ENCODE data around the gene PDZD4. TPM values are rescaled to one million over a fixed set of nuclear protein-coding genes. Genes with fewer than 3 reads are reported as not detected.

PDZD4 gene
- total and polyA plus RNA-seq, 9 of the 15 experiments (the other 6 are each of a cell fraction or from before 2014, with no cell fraction given) = 0.05 to 0.38 (median 0.07) TPM; not detected in 5

DNA sequence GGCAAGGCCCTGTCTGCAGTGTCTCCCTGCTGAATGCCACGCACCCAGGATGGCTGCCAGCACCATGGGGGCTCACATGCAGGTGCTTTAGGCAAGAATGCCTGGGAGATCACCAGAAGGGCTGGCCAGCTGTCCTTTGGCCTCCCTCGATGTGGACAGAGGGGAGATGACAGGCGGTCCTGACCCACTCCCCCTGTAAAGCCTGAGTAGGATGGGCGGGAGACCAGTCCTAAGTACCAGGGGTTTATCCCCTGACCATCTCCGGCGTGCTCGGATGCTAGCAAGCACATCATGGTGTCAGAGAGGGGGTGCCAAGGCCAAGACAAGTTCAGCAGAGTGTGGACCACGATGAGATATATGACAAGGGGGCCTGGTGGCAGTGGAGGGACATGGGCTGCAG is 5.3 kb downstream of the PDZD4 start:
- POLR2A ChIA-PET = interaction anchor here (0.6 kb wide), 1 partner anchor 148 kb away, joined by 3 read pairs; the partner anchor contains the start of gene TMEM187
- Histone ChIP-seq H3K4me3 (no peak overlapping the region), H3K9me1 (ENCODE audit: control insufficient read depth, insufficient read depth, low read length) (no peaks in the 10 kb centered on the region), H4K20me1 (replicated peaks; ENCODE audit: control insufficient read depth, insufficient read depth, low read length) (no peaks in the 10 kb centered on the region), H3K36me3 (ENCODE audit: control insufficient read depth, insufficient read depth, low read length) (no peaks in the 10 kb centered on the region), H3K4me2 (ENCODE audit: insufficient read depth, low read length) (no peak overlapping the region), H3K27me3 (ENCODE audit: control insufficient read depth in 2 of 2, insufficient read depth in 2 of 2, low read length in 2 of 2) (peaks cover 22 to 45% of the 10 kb centered on the region in 2 experiments; a peak in 4 of 5 replicates), H3K9me3 (replicated peaks; ENCODE audit: control insufficient read depth, insufficient read depth, low read depth, low read length) (no peaks in the 10 kb centered on the region), H3K9ac (ENCODE audit: insufficient read depth in 1 of 2, low read depth in 2 of 2, low read length in 2 of 2) (no peak overlapping the region), H2AFZ (ENCODE audit: low read depth, low read length) (no peak overlapping the region), H3K79me2 (ENCODE audit: control insufficient read depth, insufficient read depth, low read length) (no peaks in the 10 kb centered on the region), H3K27ac (ENCODE audit: extremely low read depth, low read depth, low read length) (no peak overlapping the region), H3K4me1 (replicated peaks in 1 of 2; ENCODE audit: control insufficient read depth in 2 of 2, insufficient read depth in 2 of 2, low read length in 2 of 2) (peaks cover 0 to 17% of the 10 kb centered on the region in 2 experiments; a peak in 2 of 5 replicates)
- in situ Hi-C loops (cut with MboI) = no loop called here
- ATAC-seq (no peak), DNase-seq (ENCODE audit: extremely low read depth in 1 of 4, low spot score in 3 of 4) (no peak), FAIRE-seq (no peak)
- CTCF ChIA-PET (ENCODE audit: low intra/inter-chr PET ratio) = no interaction called here
- no peak for TF ChIP-seq POLR3A (IDR thresholded peaks at IDR 0.05; ENCODE audit: borderline replicate concordance, extremely low read depth, insufficient read depth, insufficient read length)
- no peak for TF ChIP-seq RFX1 (IDR thresholded peaks at IDR 0.05)
- no peak for TF ChIP-seq ZNF77 (CRISPR knock-in tag; IDR thresholded peaks at IDR 0.05)
- no peak for TF ChIP-seq IRF9 (tag; IDR thresholded peaks at IDR 0.05)
- no peak for TF ChIP-seq NFIX (CRISPR knock-in tag; IDR thresholded peaks at IDR 0.05; ENCODE audit: low read depth)
- no peak for TF ChIP-seq THRB (CRISPR knock-in tag; conservative IDR thresholded peaks at IDR 0.05)
- no peak for TF ChIP-seq ZKSCAN1 (IDR thresholded peaks at IDR 0.05; ENCODE audit: low read depth, low read length)
- intact Hi-C loops (cut with micrococcal nuclease) = no loop called here
- no TSS peak for BruUV-seq (replicated peaks)
- WGBS (ENCODE audit: insufficient coverage, low coverage, missing lambda C conversion rate) = 6% methylated on average over 8 of the region's 8 CpGs

Data from K562 (cell line).